GM20431 (cell line): Measurements from ENCODE around the gene PIEZO2.

Experiments
- in situ Hi-C: fragments of 300-500 bp; cut with MseI, MboI; formaldehyde crosslinking; loops from one replicate; pipeline ENCODE4 v1.15.0; 2020; ENCODE audit warnings: low sequenced_read_pairs; ENCODE audit not compliant: unreplicated experiment

PIEZO2 gene

DNA sequence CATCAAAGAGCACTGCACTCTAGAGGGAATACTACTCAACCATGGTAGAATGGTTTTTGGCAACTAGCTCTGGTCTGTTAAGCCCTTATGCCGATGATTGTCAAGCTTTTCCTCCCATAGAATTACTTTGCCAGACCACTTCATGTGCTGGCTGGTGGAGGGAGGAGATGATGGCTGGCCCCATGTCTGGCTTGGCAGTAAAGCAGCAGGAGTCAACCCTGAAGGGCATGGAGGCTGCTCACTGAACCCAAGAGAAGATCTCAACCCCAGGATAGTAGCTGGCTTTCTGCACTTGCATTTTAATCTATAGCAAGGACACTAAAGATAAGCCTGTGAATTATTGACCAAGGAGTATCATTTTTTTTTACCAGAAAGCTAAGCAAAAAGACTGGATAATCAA, 309.9 kb downstream of the PIEZO2 start:
- in situ Hi-C loops: no loop called here

DNA sequence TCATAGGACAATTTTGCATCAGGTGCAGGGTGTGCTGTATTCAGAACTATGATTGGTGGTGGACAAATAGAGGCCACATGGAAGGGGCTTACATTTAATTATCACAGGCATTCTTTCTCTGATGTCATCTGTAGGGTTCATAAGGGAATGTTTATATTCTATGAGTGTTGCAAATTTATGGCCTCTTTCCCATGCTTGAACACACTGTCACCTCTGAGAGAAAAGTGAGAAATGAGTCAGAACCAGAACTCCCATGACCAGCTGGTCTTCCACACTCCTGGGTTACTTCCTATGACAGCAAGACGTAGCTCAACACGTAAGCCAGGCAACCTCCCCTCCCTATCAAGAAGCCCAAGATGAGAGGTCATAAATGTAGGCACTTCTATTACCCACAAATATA, 310.8 kb downstream of the PIEZO2 start:
- in situ Hi-C loops: no loop called here

DNA sequence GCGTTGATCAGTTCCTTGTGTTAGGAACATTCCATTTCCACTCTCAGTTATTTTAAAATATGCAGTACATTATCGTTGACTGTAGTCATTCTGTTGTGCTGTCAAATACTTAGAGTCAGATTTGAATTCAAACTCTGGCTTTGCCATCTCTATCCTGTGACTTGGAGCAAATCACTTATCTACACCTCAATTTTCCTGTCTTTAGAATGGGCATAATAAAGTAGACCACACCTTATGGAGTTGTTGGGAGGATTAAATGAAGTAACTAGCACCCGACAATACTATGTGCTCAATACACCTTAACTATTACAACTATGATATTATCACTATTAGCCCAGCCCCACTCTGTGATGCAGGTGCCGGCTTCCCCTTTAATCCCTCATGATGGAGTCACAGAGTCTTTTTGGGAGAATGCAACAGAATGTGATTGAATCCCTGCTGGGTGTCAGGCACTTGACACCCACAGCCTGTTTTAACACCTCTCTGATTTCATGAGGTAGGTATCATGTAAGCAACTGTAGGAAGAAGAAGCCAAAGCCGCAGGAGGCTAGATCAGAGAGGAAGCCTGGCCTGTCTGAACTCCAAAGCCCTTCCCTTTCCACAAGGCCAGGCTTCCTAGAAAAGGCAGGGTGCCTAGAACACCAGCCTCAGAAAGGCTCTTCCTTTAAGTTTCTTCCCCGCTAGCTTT, 315.1 kb downstream of the PIEZO2 start:
- in situ Hi-C loops: no loop called here

DNA sequence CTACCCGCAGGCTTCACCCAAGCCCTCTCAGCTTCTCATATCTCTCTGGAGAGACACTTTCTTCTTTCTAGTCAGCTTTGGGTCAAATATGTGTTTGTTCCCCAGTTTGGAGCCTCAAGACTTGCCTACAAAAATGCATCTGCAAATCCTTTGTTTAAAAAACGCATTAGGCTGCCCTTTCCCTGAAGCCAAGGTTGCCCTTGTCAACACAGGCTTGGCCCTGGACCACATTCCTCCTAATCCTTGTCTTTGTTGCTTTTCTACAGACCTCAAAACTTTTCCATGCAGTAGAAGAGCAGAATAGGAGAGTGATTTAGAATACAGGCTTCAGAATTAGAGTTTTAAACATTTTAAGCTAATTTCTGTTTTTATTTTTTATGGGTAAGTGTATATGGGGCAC, 315.7 kb downstream of the PIEZO2 start:
- in situ Hi-C loops: no loop called here

DNA sequence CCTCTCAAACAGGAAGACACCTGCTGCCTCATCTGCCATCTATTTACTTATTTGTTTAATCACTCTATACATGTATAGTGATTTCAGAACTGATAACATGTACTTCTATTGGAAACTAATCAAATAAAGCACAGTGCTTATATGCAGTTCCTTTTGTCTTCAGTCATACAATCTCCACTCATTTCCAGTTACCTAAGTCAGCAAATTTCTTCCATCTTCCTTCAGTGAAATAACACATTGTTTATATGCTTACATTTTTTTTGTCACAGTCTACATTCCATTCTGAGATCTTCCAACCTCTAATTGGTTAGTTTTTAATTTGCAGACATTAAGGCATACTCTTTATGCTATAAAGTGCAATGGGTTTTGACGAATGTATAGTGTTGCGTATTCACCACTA, 323.0 kb downstream of the PIEZO2 start:
- in situ Hi-C loops: no loop called here

DNA sequence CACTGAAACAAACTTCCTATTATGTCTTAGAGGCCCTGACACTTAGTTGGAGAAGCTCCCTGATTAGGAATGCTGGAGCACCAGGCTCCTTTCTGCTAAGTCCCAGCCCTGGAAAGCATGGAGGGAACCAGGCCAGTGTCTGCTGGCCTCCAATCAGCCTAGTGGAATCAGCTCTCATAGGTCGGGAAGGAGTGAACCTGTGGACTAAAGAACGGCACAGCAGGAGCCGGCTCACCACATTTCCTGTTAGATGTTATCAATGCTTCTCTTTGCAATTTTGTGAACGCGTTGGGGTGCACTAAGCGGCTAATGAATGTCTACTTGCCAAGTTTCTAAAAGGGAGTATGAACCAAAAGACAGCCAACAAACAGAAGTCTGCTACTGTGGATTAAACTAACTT, 326.9 kb downstream of the PIEZO2 start:
- in situ Hi-C loops: no loop called here

DNA sequence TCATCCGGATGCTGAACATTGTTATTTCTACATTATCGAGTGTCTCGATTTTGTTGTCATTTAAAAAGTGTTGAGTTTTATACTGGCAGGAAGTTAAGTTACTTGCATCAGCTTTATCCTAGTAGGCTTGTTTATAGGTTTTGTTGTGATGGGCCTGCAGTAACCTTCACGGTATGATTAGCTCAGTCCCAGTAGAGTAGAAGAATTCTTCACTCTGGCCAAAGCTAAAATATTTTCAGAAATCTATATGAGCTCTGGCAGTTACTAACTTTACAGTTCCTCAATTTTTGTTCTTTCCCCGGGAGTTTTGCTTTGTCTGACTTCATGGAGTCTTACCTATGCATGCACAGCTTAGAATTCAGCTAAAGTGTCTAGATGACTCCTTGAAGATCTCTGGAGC, 328.7 kb downstream of the PIEZO2 start:
- in situ Hi-C loops: no loop called here

DNA sequence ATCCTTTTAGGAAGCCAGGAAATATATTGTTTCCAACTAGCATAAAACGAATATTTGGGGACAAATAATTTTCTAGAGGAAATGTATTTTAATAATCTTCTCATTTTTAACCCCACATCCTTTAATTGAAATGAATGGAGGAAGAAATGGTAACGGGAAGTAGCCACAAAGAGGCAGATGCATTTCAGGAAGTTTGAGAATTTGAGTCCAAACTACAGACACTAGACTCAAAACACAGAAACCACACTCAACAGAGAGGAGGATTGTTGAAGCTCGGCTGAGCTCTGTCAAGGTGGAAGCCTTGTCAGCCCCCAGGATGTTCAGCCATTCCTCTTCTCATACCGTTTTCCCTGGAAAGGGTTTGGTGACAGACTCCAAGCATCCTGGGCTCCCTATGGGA, 335.0 kb downstream of the PIEZO2 start:
- in situ Hi-C loops: no loop called here

DNA sequence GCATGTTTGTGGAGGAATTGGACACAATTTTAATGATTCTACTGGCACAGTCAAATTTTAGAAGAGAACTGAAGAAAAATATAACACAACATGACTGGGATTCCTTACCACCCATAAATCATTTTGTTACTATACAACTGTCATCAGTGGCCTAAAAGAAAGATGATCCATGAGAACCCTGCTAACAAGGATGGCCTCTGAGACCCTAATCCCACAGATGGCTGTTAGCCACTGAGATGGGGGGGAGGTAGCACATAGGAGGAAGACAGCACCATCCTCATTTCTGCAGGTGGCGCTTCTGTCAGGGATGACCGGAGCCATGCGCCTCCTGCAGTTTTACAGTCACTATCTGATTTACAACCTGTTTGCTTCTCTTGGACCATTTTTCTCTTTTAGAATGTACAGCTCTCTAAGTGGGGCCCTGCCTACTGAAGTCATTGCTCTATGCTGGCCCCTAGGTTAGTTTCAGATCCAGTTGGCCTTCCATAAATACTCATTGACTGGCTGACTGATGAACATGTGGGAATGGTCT, 343.7 kb downstream of the PIEZO2 start:
- in situ Hi-C loops: no loop called here

DNA sequence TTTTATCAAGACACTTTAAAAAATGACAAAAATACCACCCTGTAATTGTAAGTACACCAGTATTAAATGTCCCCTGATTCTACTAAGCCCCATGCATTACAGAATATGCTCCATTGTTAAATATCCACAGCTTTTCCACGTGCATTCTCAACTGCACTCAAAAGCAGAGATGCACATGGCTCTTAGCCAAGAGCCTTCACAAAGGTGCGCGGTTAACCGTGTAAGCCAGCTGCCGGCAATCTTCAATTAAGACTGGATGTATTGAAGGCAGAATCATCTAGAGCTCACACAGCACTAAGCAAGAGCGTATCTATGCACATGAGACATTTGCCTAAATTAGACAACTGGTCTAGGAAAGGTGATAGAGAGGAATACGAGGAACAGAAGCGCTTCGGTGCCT, 345.2 kb downstream of the PIEZO2 start:
- in situ Hi-C loops: no loop called here

DNA sequence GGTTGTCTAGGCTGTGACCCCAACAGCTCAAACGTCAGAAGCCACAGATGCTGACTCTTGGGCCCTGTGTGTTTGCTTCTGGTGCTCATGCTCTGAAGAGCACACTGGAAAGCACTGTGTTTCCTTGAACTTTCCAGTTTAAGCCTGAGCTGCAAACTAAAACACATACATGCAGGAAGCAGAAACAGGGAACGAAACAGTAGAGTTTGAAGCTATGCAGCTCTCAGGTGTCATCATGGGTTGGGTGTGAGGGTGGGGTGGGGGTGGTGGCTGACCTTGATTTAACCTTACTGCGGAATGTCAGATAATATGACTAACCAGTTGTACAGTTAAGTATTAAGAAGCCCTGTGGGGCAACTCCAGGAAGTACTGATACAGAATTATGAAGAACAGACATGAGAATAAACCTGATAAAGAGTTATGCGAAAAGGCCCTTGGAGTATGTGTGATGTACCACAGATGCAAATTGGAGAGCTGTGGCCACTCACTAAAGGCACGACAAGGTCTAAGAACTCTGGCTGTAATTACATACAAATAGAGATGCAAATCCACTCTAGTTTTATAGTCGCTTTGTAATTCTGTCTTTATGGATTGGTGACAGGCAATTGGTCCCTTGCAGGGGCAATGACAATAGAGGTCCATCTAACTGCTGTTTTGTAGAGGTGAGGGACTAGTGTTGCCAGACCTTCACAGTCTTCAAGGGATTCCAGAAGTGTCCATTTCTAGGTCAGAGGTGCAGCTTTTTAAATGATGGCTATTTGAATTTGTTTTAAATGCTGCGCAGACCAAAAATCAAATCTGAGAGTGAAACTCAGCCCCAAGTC, 350.4 kb downstream of the PIEZO2 start:
- in situ Hi-C loops: no loop called here

DNA sequence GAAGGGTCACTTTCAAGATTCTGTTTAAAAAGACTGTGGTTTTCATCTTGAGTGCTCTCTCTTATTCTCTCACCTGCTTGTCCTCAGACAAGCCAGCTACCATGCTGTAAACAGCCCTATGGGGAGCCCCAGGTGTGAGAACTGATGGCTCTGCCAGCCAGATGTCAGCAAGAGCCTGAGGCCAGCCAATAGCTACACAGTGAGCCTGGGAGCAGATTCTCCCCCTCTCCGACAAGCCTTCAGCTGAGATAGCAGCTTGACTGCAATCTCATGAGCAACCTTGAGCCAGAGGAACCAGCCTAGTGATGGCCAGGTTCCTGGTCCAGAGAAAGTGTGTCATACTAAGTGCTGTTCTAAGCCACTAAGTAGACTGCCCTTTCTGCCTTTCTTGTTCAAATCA, 351.5 kb downstream of the PIEZO2 start:
- in situ Hi-C loops: no loop called here

DNA sequence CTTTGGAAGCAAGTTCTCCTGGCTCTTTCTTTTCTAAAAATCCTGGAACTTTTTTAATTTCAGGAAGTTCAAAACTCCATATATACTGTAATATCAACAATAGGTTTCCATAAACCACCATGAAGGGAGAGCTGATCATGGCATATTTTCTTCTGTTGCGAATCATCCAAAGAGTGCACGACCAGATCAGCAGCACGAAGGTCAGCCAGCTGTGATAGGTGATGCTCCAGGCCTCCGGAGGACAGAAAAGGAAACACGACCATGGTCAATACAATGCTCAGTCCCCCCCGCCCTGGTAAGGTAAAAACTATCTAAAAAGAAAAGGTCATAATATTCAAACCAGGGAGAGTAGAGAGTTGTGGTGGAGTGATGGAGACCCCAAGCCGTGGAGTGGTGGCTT, 354.6 kb downstream of the PIEZO2 start:
- in situ Hi-C loops: no loop called here

DNA sequence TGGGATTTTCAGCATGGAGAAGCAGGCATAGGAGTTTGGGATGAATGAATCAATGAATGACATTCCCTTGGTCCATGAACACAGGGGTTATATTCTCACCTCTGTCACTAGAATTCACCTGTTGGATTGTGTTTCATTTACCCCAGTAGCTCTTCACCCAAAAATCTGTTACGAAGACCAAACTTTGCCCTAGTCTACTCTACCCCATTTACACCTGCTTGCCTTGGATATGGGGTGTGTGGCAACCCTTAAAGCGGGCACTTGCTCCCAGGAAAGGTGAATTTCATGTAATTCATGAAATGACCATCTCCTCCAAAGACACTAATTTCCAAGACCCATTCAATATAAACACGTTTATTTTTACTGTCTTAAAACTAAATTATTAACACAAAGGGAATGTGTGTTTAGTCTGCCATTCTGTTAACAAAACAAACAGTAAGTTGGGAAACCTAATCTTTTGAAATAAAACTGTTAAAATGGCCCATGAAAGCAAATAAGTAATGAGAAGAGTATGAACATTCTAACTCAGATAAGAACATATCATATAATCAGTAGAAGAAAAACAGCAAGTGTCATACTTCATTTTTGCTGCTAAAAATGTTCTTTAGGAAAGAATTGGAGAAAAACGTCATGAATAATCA, 355.5 kb downstream of the PIEZO2 start:
- in situ Hi-C loops: no loop called here

DNA sequence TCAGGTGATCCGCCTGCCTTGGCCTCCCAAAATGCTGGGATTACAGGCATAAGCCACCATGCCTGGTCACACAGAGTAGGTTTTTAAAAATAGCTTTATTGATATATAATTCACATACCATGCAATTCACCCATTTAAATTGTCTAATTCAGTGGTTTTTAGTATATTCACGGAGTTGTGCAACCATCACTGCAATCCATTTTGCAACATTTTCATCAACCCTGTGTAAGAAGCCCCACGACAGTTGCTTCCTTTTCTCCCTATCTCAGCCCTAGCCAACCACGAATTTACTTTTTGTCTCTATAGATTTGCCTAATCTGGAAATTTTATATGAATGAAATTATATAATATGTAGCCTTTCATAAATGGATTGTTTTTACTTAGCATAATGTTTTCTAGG, 357.2 kb downstream of the PIEZO2 start:
- in situ Hi-C loops: no loop called here

DNA sequence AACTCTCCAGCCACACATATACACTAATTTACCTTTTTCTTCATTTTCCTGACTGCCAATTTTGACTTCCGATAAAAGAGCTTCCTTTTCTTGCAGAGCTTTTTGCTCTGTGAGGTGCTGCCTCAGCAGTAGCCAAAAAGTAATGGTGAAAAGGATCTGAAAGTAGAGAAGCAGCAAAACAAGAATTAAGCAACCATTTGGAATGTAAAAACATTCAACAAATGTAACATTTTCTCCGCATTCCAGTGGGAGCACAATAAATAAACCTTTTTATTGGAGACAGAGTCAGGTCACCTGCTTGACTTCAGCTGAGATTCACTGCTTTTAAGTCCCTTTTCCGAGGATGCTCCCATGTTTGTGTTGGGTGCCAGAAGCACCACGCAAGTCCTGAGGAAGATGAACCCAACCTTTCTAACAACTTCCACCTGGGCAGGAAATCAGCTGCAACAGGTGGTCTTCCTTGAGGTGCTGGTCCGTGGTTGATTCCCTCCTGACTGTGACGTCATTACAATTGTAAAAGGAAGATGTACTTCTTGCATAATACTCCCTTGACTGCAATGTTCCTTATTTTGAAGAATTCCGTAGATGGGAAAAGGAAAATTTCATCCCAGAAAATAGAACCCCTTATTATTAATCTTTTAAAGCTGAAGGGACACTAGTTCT, 358.1 kb downstream of the PIEZO2 start:
- in situ Hi-C loops: no loop called here

DNA sequence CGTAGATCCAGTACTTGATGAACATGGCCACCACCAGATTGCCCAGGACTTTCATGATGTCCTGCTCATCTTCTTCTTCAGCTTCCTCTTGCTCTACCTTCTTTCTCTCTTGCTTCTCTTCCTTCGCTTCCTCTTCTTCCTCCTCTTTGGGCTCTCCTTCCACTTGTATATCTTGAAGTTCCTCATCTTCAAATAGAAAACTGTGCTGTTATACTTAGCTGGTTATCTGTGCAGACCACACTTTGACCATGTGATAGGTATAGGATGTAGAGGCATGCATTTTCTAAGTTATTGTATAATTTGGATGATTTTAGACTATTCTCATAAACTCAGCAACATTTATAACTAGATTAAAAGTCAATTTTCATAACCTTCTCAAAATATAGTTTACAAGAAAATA, 360.2 kb downstream of the PIEZO2 start:
- in situ Hi-C loops: no loop called here

DNA sequence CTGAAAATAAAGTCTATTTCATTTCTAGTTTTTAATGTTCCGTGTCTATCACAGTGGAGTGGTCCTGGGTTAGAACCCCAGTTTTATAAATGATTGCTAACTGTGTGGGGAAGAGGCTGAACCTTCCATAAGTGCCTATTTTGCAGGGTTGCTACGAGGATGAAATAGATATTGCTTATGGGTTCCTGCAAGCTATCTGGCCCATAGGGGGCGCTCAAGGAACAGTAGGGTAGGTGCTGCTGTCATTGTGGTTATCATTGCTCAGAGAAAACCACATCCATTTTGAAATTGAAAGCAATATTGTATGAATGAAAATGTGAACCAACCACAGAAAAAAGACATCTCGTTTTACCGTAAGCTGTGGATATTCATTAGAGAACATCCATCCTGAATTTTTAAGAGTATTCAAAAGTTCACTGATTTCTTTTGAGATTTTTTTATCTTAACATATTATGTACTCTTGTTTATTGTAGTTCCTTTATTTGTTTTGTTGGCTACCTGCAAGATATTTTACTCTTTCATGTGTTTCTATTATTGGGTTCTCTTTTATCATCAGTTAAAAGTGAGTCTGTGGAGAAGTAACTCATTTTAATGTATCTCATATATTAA, 362.0 kb downstream of the PIEZO2 start:
- in situ Hi-C loops: no loop called here

DNA sequence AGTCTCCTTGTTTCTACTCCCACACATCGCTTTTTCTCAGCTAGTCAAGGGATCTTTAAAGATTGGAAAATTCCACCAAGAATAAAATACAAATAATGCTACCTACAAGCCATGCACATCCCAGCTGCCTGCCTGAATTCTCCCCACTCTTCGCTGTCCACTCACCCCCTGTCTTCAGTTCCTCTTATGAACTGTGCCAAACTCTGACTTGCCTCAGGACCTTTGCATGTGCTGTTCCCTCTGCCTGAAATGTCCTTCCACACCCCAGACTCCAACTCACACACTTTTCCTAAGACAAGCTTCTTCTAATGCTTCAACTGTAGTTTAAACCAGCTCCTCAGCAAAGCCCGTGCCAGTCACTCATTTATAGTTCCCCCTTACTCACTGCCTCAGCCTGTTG, 363.6 kb downstream of the PIEZO2 start:
- in situ Hi-C loops: no loop called here

DNA sequence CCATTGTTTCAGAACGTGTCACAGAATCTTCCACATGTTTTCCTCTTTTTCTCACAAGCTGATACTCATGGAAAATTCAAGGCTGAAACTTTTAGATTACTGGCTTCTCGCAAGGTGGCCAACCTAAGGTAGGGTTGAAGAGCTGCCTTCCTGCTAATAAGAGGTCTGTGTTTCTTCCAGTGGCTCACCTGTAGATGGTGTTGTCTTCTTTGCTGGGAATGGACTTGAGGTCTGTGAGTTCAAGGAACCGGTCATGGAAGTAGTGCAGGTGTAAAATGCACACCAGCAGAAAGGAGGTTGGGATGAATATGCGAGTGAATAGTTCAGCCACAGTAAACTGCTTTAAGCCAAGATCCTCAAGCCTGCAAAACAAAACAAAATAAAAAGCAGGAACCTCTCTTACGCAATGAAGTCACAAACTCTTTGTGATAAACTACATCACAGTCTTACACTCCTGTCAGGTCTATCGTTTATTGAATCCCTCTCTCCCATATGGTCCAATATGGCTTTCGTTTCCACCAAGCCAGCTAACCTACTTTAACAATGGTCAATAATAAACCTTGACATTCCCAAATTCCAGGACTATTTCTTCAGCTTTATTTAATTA, 364.7 kb downstream of the PIEZO2 start:
- in situ Hi-C loops: no loop called here
